NCI-H446 treated with DMSO at 0.1 percent for 48 hours (cell line): Measurements from ENCODE around the gene CSF2RB.
A peak's percentile ranks its signal among the peaks of the same experiment; 100 is the strongest.

ENCODE experiments used
- DNase-seq: peaks from one replicate; lab custom pipeline; 2025; lab: John Stamatoyannopoulos, UW

The CSF2RB gene

GRCh38 chr22:36913427-36914389, at the start of gene CSF2RB:
Gene CSF2RB, plus strand, starts transcription at chr22:36913628. Its CDS starts 8,580 bp downstream, at chr22:36922208.
- no peak for DNase-seq

DNA sequence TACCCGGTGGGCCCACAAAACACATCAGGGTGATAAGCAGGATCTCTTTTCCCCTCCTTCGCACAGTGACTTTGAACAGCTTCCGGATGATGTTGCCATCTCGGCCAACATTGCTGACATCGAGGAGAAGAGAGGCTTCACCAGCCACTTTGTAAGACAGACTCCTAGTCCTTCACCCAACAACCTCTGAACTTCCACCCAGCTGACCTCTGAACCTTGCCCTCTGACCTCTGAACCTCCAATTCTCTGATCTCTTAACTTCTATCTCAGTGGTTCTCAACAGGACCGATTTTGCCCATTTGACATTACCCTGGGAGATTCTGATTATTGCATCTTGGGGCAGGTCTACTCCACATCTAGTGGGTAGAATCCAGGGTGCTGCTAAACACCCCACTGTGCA, 49.4 kb upstream of the CSF2RB start:
- no peak for DNase-seq

- no peak for DNase-seq
Observed at GRCh38 chr22:36864454-36865215, 48.8 kb upstream of the CSF2RB start.

GRCh38 chr22:36865346-36865745, 48.1 kb upstream of the CSF2RB start:
- no peak for DNase-seq

- no peak for DNase-seq
Observed at GRCh38 chr22:36867695-36868094, 45.7 kb upstream of the CSF2RB start.

DNA sequence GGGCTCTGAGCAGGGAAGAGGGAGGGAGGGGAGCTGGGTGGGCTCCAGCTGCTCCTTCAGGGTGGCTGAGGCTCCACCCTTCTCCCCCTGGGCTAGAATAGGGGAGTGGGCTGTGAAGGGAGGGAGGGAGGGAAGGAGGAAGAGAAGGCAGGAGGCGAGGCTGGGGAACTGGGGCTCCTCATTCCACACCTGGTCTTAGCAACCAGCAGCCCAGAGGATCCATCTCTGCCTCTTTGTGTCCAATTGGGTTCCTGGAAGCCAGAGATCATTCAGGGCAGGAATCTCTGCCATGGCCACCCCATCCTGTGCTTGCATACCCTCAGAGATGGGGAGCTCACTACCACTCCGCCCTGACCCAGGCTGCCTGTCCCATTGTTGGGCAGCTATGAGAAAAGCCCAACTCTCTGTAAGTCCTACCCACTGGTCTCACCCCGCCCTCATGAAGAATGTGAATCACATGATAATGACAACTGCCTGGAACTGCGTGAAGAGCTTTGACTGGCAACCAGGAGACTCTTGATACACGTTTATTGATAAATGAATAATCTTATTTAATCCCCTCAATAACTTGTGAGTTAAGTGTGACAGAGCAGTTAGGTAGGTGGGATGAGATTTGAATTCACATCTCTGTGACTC, 44.8 kb upstream of the CSF2RB start:
- no peak for DNase-seq

DNA sequence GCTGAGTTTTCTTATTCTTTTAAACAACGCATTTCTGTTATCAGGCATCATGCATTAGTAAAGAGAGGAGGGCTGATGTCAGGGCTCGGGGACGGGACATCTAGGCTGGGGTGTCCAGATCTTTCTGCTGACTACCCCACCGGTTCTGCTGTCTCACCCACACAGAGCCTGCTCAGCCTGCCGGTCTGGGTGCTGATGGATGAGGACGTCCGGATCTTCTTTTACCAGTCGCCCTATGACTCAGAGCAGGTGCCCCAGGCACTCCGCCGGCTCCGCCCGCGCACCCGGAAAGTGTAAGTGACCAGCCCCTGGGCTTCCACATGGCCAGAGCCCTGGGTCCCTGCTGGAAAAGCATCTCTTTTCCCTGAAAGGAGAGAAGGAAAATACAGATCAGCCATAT, 43.2 kb upstream of the CSF2RB start:
- DNase-seq: no peak

- no peak for DNase-seq
Observed at GRCh38 chr22:36871669-36872081, 41.8 kb upstream of the CSF2RB start.

GRCh38 chr22:36872084-36872483, 41.3 kb upstream of the CSF2RB start:
- DNase-seq: no peak

- DNase-seq: no peak
Observed at GRCh38 chr22:36872866-36873498, 40.4 kb upstream of the CSF2RB start.

- DNase-seq: peak; percentile 0
Observed at GRCh38 chr22:36873614-36874308, 39.7 kb upstream of the CSF2RB start.

DNA sequence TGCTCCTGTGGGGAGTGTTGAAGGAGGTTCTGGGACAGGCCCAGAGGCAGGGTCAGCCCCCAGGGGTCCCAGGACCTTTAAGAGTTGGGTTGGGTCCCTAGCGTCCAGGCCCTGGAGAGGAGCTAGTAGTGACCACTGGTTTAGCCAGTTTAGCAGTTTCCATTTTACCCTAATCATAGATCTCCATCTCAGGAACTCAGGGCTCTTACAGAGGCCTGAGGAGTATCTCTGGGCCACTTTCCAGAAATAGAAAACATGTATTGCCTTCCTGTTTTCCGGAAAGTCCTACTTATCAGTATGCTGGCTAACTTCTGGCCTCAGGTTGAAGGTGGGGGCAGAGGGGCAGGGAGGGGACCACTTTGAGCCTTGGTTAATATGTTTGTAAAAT, 39.1 kb upstream of the CSF2RB start:
- DNase-seq: no peak

DNA sequence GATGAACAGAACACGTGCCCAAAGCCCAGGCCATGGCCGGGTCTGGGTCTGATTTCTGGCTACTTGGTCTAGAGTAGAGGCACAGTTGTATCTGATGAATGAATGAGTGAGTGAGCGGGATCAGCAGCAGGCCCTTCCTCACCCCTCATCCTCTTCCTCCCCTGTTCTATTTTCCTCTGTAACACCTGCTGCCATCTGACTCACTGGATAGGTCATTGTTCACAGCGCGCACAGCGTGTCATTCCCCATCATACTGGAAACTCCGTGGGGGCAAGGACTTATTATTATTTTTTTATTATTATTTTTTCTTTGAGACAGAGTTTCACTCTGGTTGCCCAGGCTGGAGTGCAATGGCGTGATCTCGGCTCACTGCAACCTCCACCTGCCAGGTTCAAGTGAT, 38.7 kb upstream of the CSF2RB start:
- no peak for DNase-seq

DNA sequence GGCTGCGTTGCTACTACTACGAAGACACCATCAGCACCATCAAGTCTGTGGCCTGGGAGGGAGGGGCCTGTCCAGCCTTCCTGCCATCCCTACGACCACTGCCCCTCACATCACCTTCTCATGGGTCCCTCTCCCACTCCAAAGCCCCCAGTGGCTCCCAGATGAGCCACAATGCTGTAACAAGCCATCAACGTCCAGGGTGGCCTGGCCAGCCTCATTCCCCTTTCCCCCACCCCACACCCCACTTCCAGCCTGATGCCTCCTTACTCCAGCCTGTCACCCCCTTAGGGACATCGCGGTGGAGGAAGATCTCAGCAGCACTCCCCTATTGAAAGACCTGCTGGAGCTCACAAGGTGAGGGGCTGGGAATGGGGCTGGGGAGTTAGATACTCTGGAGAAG, 37.7 kb upstream of the CSF2RB start:
- DNase-seq: no peak

GRCh38 chr22:36879775-36880174, 33.7 kb upstream of the CSF2RB start:
- DNase-seq: no peak

DNA sequence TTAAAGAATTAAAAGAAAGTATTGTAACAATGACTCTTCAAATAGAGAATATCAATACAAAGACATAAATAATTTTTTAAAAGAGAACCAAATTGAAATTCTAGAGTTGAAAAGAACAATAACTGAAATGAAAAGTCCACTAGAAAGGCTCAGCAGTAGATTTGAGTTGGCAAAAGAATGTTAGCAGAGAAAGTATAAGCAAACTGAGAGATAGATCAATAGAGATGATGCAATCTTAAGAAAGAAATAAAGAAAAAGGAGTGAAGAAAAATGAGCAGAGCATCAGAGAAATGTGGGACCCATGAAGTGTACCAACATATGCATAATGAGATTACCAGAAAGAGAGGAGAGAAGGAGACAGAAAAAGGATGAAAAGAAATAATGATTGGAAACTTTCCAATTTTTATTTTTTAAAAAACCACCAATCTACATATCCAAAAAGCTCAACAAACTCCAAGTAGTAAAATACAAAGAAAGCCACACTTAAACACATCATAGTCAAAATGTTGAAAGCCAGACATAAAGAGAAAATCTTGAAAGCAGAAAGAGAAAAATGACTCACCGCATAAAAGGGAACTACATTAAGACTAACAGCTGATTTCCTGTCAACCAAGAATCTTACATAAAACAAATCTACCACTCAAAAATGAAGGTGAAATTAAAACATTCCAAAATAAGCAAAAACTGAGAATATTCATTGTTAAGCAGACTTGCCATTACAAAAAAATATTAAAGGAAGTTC, 31.8 kb upstream of the CSF2RB start:
- no peak for DNase-seq

DNA sequence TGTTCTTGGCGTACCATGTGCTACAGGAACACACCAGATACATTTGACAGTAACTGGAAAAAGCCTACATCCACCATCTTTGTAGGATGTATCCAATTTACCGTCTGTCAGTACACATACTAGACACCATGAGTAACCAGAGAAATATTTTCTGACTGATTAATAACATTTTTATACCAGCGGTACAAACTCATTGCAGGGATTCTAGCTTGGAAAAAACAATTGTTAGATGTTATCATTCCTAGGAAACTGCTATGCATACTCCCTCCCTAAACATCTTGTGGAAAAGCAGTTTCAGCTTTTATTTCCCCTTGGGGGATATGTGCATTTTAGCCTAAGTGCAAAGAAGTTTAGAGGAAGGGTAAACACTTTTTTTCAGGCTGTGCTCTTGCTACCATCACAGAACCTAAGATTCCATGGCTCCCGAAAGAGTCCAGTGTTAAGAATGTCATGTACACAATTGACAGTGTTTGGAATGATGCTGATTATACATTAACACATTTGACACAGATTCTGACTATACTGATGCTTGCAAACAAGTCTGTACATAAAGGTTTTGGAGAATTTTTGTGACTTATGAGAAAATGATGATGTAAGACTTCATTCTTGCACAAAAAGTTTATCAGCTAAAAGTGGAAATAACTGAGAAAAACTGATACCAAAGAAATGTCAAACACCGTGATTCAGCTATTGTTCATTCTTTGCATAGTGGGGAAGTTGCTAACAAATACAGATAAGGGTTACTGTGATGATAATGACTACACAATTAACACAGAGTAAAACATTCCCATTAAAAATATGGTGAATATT, 28.9 kb upstream of the CSF2RB start:
- no peak for DNase-seq

GRCh38 chr22:36885474-36885873, 28.0 kb upstream of the CSF2RB start:
- no peak for DNase-seq

GRCh38 chr22:36886016-36886415, 27.4 kb upstream of the CSF2RB start:
- no peak for DNase-seq

DNA sequence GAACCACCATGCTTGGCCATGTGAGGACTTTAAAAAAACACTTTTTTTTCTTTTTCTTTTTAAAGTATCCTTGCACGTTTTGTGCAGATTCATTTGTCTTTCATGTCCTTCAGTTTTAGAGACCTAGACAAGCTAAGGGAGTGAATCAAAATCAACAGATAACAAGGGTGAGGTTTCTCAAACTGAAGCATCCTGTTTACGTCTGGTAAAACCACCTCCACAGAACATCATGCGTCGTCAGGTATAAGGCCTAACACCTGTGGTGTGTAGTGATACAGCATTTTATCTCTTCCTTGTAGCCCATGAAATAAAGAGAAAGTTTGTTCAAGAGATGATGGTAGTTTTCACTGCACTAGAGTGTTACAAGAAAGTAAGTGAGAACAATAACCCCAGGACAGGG, 26.3 kb upstream of the CSF2RB start:
- DNase-seq: no peak
